ENCODE results near the gene ERCC8. TPM values are rescaled to one million over a fixed set of nuclear protein-coding genes. Genes with fewer than 3 reads are reported as not detected.
"Not testable (repeated sequence)": the region's sequence is repeated elsewhere in the genome, so short reads cannot be mapped to it uniquely, and the experiment has no call there.

ERCC8 gene
- total RNA-seq, 1 experiment from 2014 or later = 14.4 TPM

- intact Hi-C loops (cut with micrococcal nuclease; ENCODE audit: unreplicated experiment); H3K36me3 ChIP-seq (ENCODE audit: control insufficient read depth, insufficient read depth, low read length); H3K27me3 ChIP-seq (ENCODE audit: control insufficient read depth, insufficient read depth, low read length); in situ Hi-C loops (cut with HindIII; ENCODE audit: low pct_unique_long_range_greater_than_20kb, low sequenced_read_pairs); DNase-seq (ENCODE audit: low read depth, low spot score); CTCF ChIA-PET; H3K4me1 ChIP-seq (ENCODE audit: control insufficient read depth, insufficient read depth, low read length); ATAC-seq; H3K4me3 ChIP-seq (ENCODE audit: low read depth in 2 of 2, low read length in 2 of 2); POLR2A ChIA-PET; BruUV-seq (replicated peaks); H3K9me3 ChIP-seq (ENCODE audit: control insufficient read depth, insufficient read depth, low read depth, low read length); H3K27ac ChIP-seq (ENCODE audit: low read length): not testable (repeated sequence)
Observed at GRCh38 chr5:60860572-60860971, 84.3 kb downstream of the ERCC8 start.

- no peaks in the 10 kb centered on the region for H3K27me3 ChIP-seq (ENCODE audit: control insufficient read depth, insufficient read depth, low read length)
- intact Hi-C loops (cut with micrococcal nuclease; ENCODE audit: unreplicated experiment) = no loop called here
- TF ChIP-seq SIN3A (IDR thresholded peaks at IDR 0.05; ENCODE audit: borderline replicate concordance, insufficient read depth, low read depth, low read length) (no peak), REST (IDR thresholded peaks at IDR 0.05; ENCODE audit: insufficient read depth in 1 of 2, low read depth in 2 of 2, low read length in 1 of 2) (no peak), CTCF (IDR thresholded peaks at IDR 0.05) (no peak), POLR2AphosphoS5 (IDR thresholded peaks at IDR 0.05; ENCODE audit: low read depth, low read length) (no peak), TCF7L2 (IDR thresholded peaks at IDR 0.05; ENCODE audit: low read depth, low read length) (no peak)
- ChIA-PET POLR2A (no interaction called here), CTCF (no interaction called here)
- H3K4me1 ChIP-seq (ENCODE audit: control insufficient read depth, insufficient read depth, low read length) = no peaks in the 10 kb centered on the region
- BruUV-seq (replicated peaks) = no TSS peak
- DNase-seq (ENCODE audit: low read depth, low spot score) (no peak), ATAC-seq (no peak)
- in situ Hi-C loops (cut with HindIII; ENCODE audit: low pct_unique_long_range_greater_than_20kb, low sequenced_read_pairs) = no loop called here
- H3K4me3 ChIP-seq (ENCODE audit: low read depth in 2 of 2, low read length in 2 of 2) = no peak overlapping the region
- H3K27ac ChIP-seq (ENCODE audit: low read length) = no peak overlapping the region
- no peaks in the 10 kb centered on the region; the same call in 1 of the 2 replicates for H3K36me3 ChIP-seq (ENCODE audit: control insufficient read depth, insufficient read depth, low read length)
- no peaks in the 10 kb centered on the region for H3K9me3 ChIP-seq (ENCODE audit: control insufficient read depth, insufficient read depth, low read depth, low read length)
Observed at GRCh38 chr5:60856066-60856465, 88.8 kb downstream of the ERCC8 start.

GRCh38 chr5:60852940-60853339, 91.9 kb downstream of the ERCC8 start:
- BruUV-seq (replicated peaks) = no TSS peak
- Histone ChIP-seq H3K4me1 (ENCODE audit: control insufficient read depth, insufficient read depth, low read length) (no peaks in the 10 kb centered on the region), H3K4me3 (ENCODE audit: low read depth in 2 of 2, low read length in 2 of 2) (no peak overlapping the region), H3K27me3 (ENCODE audit: control insufficient read depth, insufficient read depth, low read length) (no peaks in the 10 kb centered on the region), H3K9me3 (ENCODE audit: control insufficient read depth, insufficient read depth, low read depth, low read length) (no peaks in the 10 kb centered on the region), H3K27ac (ENCODE audit: low read length) (no peak overlapping the region), H3K36me3 (ENCODE audit: control insufficient read depth, insufficient read depth, low read length) (no peaks in the 10 kb centered on the region; the same call in 1 of the 2 replicates)
- intact Hi-C loops (cut with micrococcal nuclease; ENCODE audit: unreplicated experiment) (no loop called here), in situ Hi-C loops (cut with HindIII; ENCODE audit: low pct_unique_long_range_greater_than_20kb, low sequenced_read_pairs) (no loop called here)
- POLR2A ChIA-PET = no interaction called here
- DNase-seq (ENCODE audit: low read depth, low spot score) (no peak), ATAC-seq (no peak)
- TF ChIP-seq CTCF (IDR thresholded peaks at IDR 0.05) = no peak
- TF ChIP-seq SIN3A (IDR thresholded peaks at IDR 0.05; ENCODE audit: borderline replicate concordance, insufficient read depth, low read depth, low read length) = no peak
- no peak for TF ChIP-seq TCF7L2 (IDR thresholded peaks at IDR 0.05; ENCODE audit: low read depth, low read length)
- TF ChIP-seq REST (IDR thresholded peaks at IDR 0.05; ENCODE audit: insufficient read depth in 1 of 2, low read depth in 2 of 2, low read length in 1 of 2) = no peak
- TF ChIP-seq POLR2AphosphoS5 (IDR thresholded peaks at IDR 0.05; ENCODE audit: low read depth, low read length) = no peak
- CTCF ChIA-PET = no interaction called here

All from Panc1 (cell line).